GM19467 (cell line): Measurements from ENCODE around the gene DUSP15.
"Not testable (repeated sequence)": the region's sequence is repeated elsewhere in the genome, so short reads cannot be mapped to it uniquely, and the experiment has no call there.

Source experiments
- ATAC-seq: cut with Tn5 transposase; IDR thresholded peaks from one replicate; pipeline ENCODE4 v1.9.1; 2021; ENCODE audit warnings: mild to moderate bottlenecking, moderate library complexity; ENCODE audit not compliant: unreplicated experiment

DUSP15 gene

GRCh38 chr20:31840906-31841816, 29.2 kb downstream of the DUSP15 start:
- ATAC-seq, result no peak

- no peak for ATAC-seq
These were observed 30.4 kb downstream of the DUSP15 start for GRCh38 chr20:31839782-31840487.

- no peak for ATAC-seq
These were observed 31.6 kb downstream of the DUSP15 start for GRCh38 chr20:31838646-31839292.

DNA sequence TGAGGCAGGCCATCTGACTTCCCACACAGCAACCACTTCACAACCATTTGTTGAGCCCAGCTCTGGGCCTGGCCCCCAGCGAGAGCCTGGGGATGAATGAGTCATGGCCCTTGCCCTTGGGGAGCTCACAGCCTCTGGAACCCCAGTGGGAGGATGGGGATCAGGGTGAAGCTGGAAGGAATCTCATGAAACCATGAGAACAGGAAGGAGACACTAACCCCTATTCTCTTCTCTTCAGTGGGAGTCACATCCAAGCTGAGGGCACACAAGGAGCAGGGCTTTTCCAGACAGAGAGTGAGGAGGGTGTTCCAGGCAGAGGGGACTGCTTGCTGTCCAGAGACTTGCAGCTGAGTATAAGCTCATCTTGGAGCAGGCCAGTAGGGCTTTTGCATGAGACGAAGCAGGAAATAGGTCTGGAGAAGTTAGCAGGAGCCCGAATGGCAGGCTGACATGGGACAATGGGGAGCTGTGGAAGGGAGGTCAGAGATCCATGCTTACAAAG, 32.4 kb downstream of the DUSP15 start:
- no peak for ATAC-seq

DNA sequence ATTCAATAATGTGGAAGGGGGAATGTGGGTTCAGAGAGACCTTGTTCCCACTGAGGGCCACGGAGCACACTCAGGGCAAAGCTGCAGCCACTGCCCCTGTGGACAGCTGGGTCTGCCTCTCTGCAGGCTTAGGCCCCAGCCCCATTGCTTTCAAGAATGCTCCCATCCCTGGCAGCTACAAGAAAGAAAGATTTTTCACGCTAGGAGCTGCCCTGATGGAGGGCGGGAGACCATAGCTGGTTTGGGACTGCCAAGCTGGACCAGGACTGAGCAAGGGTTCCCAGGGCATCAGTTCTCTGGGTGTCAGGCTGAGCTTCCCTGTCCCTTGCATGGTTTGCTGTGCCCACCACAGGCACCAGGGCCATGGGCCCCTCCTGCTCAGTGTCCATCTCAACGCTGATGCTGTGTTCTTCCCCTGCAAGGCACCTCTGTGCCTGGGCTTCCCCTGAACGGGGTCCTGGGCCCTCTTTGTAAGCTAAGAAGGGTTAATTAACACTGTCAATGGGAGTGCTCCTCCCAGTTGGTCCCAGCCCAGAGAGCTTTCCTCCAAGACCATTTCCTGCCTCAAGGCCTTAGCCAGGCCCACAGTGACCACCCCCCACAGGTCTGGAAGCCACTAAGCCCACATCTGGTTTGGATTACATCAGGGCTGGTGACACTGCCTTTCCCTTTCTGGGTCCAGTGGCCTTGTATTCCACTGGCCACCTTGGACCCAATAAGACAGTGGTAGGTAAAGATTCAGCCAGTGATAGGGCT, 33.3 kb downstream of the DUSP15 start:
- no peak for ATAC-seq

DNA sequence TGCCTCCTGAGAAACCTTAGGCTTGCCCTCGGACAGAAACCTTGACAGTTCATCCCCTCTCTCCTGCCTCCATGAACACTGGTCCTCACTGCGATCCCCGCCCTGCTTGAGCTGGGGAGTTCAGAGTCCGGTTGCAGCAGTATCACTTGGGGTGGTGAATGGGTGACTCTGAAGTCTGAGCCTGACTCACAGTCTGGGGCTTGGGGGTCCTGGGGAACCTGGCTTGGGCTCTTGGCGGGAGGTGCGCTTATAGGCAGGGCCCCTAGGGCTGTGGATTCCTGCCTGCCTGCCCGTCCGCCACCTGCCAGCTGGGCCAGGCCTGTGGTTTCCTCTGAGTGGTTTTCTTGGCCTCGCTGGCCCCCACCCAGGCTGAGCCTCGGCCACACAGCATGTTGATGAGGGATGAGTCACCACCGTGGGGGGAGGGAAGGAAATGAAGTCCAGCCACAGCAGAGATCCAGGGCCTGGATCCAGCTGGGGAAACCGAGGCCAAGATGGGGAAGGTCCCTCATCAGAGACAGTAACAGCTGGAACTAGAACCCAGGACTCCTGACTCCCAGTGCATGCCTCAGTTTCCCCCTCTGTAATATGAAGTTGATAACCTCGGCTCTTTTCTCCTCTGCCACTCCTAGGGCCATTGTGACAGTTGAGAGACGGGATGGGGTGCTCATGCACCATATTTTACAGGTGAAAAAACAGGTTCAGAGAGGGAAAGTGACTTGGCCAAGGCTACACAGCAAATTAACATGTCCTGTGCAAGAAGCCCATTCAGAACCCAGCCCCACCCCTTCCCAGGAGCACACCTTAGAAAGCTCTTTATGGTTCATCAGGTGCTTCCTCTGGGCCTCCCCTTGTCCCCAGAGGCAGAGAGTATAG, 34.1 kb downstream of the DUSP15 start:
- peak; percentile 61 for ATAC-seq

DNA sequence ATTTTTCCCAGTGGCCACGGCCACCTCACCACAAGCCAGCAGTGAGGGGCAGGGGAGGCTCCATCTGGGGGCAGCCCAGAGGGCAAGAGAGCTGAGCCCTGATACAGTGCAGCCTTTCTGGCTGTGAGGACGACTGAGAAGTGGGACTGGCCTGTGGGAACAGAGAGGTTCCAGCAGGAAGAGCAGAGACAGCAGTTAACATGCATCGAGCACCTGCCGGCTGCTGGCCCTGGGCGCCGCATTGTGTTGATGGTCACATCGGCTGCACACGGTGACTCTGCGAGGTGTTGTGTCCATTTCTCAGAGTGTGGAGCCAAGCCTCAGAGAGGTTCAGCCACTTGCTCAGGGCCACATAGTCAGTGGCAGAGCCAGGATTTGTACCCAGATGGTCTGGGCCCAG, 34.8 kb downstream of the DUSP15 start:
- ATAC-seq, result no peak

DNA sequence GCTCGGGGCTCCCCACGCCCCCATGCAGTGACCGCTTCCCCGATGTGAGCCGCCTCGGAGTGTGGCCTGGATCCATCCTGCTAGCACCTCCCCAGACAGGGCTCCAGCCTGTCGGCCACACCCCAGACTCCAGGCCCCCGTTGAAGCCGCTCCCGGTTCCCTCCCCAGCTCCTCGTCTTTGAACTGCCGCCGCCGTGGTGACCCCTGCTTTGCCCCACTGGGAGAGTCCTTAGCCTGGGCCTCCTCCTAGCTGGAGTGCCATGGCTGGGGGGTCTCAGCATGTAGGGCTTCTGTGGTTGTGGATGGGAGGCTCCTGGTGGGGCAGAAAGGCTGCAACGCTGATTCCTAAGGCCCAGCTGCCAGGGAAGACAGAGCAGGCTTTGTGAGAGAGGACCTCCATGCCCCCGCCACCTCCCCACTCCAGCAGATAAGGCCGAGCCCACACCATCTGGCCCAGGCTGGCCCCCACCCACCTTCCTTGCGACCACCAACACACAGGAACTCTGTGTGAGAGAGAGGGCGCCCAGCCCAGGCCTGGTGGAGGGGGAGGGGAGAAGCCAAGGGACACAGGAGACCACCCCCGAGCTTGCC, 36.3 kb downstream of the DUSP15 start:
- no peak for ATAC-seq

DNA sequence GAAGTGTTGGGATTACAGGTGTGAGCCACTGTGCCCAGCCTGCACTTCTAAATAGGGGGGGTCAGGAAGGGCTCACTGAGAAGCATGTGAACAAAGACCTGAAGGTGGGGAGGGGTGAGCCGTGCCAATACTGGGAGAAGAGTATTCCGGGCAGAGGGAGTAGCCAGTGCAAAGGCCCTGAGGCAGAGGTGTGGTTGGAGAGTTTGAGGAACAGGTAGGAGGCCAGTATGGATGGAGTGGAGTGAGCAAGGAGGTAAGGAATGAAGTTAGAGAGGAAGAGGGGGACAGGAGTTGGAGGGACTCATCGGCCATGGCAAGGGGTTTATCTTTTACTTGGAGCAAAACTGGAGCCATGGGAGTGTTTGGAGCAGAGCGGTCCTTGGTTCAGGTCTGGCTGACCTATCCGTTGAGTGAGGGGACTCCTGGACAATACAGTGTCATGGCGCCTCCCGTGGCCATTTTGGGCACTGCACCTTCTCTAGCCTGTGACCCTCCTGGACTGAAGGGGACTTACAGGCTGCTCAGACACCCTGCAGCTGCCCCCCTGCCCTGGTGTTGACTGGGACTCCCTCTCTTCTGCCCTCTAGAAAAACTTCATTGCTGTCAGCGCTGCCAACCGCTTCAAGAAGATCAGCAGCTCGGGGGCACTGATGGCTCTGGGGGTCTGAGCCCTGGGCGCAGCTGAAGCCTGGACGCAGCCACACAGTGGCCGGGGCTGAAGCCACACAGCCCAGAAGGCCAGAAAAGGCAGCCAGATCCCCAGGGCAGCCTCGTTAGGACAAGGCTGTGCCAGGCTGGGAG, 37.0 kb downstream of the DUSP15 start:
- no peak for ATAC-seq

- no peak for ATAC-seq
These were observed 38.5 kb downstream of the DUSP15 start for GRCh38 chr20:31831771-31832306.

GRCh38 chr20:31831211-31831610, 39.1 kb downstream of the DUSP15 start:
- no peak for ATAC-seq

DNA sequence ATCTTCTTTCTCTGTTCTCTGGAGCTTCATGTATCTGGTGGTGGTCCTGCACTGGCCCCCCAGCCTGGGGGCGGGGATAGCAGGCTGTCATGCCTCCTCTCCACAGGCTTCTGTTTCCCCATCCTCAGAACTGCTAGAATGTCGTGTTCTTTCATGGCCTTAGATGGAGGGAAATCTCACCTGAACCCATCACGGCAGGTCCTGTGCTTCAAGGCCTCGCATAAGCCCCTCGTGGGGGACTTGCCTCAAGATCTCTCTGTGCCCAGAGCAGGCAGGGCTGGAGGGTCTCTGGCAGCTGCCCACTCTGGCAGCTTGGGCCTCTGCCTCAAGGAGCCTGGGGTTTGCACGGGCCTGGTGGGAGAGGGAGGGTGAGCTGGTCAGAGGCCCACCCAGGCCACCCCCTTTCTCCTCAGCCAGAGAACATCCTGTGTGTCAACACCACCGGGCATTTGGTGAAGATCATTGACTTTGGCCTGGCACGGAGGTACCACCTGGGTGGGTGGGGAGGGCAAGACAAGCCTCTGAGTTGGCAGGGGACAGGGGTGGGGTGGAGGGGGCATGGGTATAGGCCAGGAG, 39.8 kb downstream of the DUSP15 start:
- ATAC-seq, result no peak

DNA sequence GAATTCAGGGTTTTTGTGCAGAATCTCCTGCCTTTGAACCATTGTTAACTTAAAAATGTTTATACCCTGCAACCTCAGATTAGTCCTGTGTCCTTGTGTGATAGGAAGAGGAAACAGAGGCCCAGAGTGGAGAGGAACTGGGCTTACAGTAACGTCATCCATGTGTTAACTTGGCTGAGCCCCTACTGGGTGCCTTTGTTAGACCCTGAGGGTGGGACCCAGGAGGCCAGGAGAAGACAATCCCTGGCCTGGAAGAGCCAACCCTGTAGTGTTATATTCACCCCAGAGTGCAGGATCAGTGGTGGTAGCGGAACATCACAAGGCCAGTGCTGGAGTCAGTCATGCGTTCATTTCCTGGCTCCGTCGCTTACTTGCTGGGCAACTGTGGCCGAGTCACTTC, 40.6 kb downstream of the DUSP15 start:
- no peak for ATAC-seq

DNA sequence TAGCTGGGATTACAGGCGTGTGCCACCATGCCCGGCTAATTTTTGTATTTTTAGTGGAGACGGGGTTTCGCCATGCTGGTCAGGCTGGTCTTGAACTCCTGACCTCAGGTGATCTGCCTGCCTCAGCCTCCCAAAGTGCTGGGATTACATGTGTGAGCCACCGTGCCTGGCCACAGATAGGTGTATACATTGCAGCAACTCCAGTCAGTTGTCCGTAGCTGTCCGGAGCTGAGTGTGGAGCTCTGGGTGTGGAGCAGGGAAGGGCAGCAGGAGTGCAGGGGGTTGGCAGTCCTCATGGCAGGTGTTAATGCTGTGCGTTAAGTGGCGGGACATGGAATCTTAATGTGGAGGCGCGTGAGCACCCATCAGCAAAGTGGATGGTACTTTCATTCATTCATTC, 42.3 kb downstream of the DUSP15 start:
- ATAC-seq, result not testable (repeated sequence)

GRCh38 chr20:31827059-31827458, 43.3 kb downstream of the DUSP15 start:
- ATAC-seq, result no peak

GRCh38 chr20:31826074-31826473, 44.3 kb downstream of the DUSP15 start:
- ATAC-seq, result no peak

- no peak for ATAC-seq
These were observed 45.6 kb downstream of the DUSP15 start for GRCh38 chr20:31824554-31825313.
